HepG2 (cell line): ENCODE results near the gene FAM83G. TPM values are rescaled to one million over a fixed set of nuclear protein-coding genes. Genes with fewer than 3 reads are reported as not detected.

Experiments used
- ATAC-seq: fragments of 200-7000 bp; cut with Tn5 transposase; 3 replicates; pipeline ENCODE4 v1.9.1; 2020; ENCODE audit warnings: mild to moderate bottlenecking, moderate library complexity
- BruUV-seq: library from RNA; stranded (reverse); fragments of 400-500 nt; replicated peaks from 2 replicates; lab custom pipeline; 2021; lab: Mats Ljungman, UMichigan
- CTCF ChIA-PET: fragments of 300-600 bp; formaldehyde crosslinking; extraction: SDS; loops from one replicate; lab custom pipeline; 2021; ENCODE audit warnings: low total read pairs, inconsistent platforms, low intra/inter-chr PET ratio; lab: Yijun Ruan, JAX
- POLR2A ChIA-PET: fragments of 350-600 bp; sonication (Branson Sonifier 250); formaldehyde crosslinking; loops from one replicate; lab custom pipeline; 2020; ENCODE audit warnings: antibody characterized with exemption, inconsistent platforms; lab: Yijun Ruan, JAX
- DNase-seq: peaks from one replicate; pipeline ENCODE4 v3.0.0-alpha.2; 2015; ENCODE audit warnings: low spot score
- FAIRE-seq: peaks from 3 replicates; lab custom pipeline; 2011; peaks lifted over from hg19 to GRCh38; lab: Jason Lieb, UNC
- H2AFZ ChIP-seq: one replicate; pipeline ENCODE4 v1.6.1; 2011; ENCODE audit warnings: low read length, inconsistent platforms
- H3K27ac ChIP-seq: fragments of 300-600 bp; 3 replicates; pipeline ENCODE4 v1.8.0; 2011; ENCODE audit warnings: mixed run types, mild to moderate bottlenecking, mixed read lengths, low read length, inconsistent platforms; ENCODE audit not compliant: insufficient read depth; ENCODE audit errors: extremely low read length
- H3K27me3 ChIP-seq, 2 experiments: fragments of 200-600 bp in 1 of 2; 2 replicates in 1 of 2; 3 replicates in 1 of 2; pipeline versions ENCODE4 v1.6.0 to v1.8.0; 2011; ENCODE audit warnings: low read length in 2 of 2, mild to moderate bottlenecking in 2 of 2, moderate library complexity in 2 of 2, inconsistent platforms in 1 of 2; ENCODE audit not compliant: insufficient read depth in 2 of 2, control insufficient read depth in 1 of 2
- H3K36me3 ChIP-seq, 2 experiments: fragments of 200-600 bp in 1 of 2; replicated peaks in 1 of 2; 2 replicates in 1 of 2; 3 replicates in 1 of 2; pipeline versions ENCODE4 v1.5.1 to v1.8.0; 2011; ENCODE audit warnings: low read length in 2 of 2, inconsistent platforms in 1 of 2; ENCODE audit not compliant: insufficient read depth in 2 of 2, control insufficient read depth in 1 of 2
- H3K4me1 ChIP-seq: 2 replicates; pipeline ENCODE4 v1.5.1; 2012; ENCODE audit warnings: low read length, inconsistent platforms; ENCODE audit not compliant: insufficient read depth
- H3K4me2 ChIP-seq: 2 replicates; pipeline ENCODE4 v1.6.0; 2011; ENCODE audit warnings: low read depth, low read length, inconsistent platforms
- H3K4me3 ChIP-seq, 3 experiments: fragments of 200-600 bp in 1 of 3; sonication (generic), shearing (Covaris generic) in 1 of 3; replicated peaks in 1 of 3; 2 replicates each; pipeline ENCODE4 v1.5.1; 2011 to 2016; ENCODE audit warnings: low read length in 3 of 3, inconsistent platforms in 2 of 3, low read depth in 2 of 3, mild to moderate bottlenecking in 2 of 3, control low read depth in 1 of 3, mixed read lengths in 1 of 3; ENCODE audit not compliant: insufficient read depth in 1 of 3
- H3K79me2 ChIP-seq: one replicate; pipeline ENCODE4 v1.6.1; 2011; ENCODE audit warnings: low read length, inconsistent platforms; ENCODE audit not compliant: insufficient read depth
- H3K9ac ChIP-seq: 2 replicates; pipeline ENCODE4 v1.6.0; 2011; ENCODE audit warnings: mild to moderate bottlenecking, low read depth, low read length, inconsistent platforms; ENCODE audit not compliant: insufficient read depth
- H3K9me3 ChIP-seq: 2 replicates; pipeline ENCODE4 v1.5.1; 2012; ENCODE audit warnings: mild to moderate bottlenecking, low read length
- H4K20me1 ChIP-seq: 2 replicates; pipeline ENCODE4 v1.6.0; 2011; ENCODE audit warnings: inconsistent platforms, mild to moderate bottlenecking, low read length, moderate library complexity; ENCODE audit not compliant: insufficient read depth
- ATF4 ChIP-seq, 2 experiments: fragments of 450-650 bp in 1 of 2; sonication (generic) in 1 of 2; formaldehyde crosslinking; IDR thresholded peaks; 2 replicates each; pipeline versions ENCODE4 v1.5.0 to v1.8.0; 2020 to 2022; ENCODE audit warnings: mild to moderate bottlenecking in 1 of 2, missing genetic modification reagents in 1 of 2
- FOXA1 ChIP-seq, 2 experiments: fragments of 450-650 bp in 1 of 2; sonication (generic) in 1 of 2; formaldehyde crosslinking in 1 of 2; IDR thresholded peaks; 2 replicates each; pipeline versions ENCODE4 v1.4.0 to v1.6.1; 2016 to 2020; ENCODE audit warnings: missing genetic modification reagents in 1 of 2
- MED13 ChIP-seq: sonication (generic); formaldehyde crosslinking; IDR thresholded peaks from 2 replicates; pipeline ENCODE4 v1.5.0; 2020; ENCODE audit warnings: missing genetic modification reagents
- MED8 ChIP-seq: sonication (generic); formaldehyde crosslinking; IDR thresholded peaks from 2 replicates; pipeline ENCODE4 v1.8.1; 2023; ENCODE audit warnings: mild to moderate bottlenecking, missing genetic modification reagents; ENCODE audit not compliant: insufficient replicate concordance
- NCOA2 ChIP-seq: sonication (generic); formaldehyde crosslinking; IDR thresholded peaks from 2 replicates; pipeline ENCODE4 v1.8.0; 2022; ENCODE audit warnings: inconsistent platforms
- NFATC3 ChIP-seq: sonication (generic); formaldehyde crosslinking; IDR thresholded peaks from 2 replicates; pipeline ENCODE4 v1.5.1; 2020; ENCODE audit warnings: mild to moderate bottlenecking, missing genetic modification reagents
- TFE3 ChIP-seq: IDR thresholded peaks from 2 replicates; pipeline ENCODE4 v1.6.1; 2016
- ZBTB4 ChIP-seq: sonication (generic); formaldehyde crosslinking; IDR thresholded peaks from 2 replicates; pipeline ENCODE4 v1.4.0; 2020; ENCODE audit warnings: missing genetic modification reagents, mild to moderate bottlenecking, borderline replicate concordance
- ZBTB8A ChIP-seq: sonication (generic); formaldehyde crosslinking; IDR thresholded peaks from 2 replicates; pipeline ENCODE4 v1.4.0; 2020; ENCODE audit warnings: mild to moderate bottlenecking, low read depth, missing genetic modification reagents, borderline replicate concordance
- ZNF234 ChIP-seq: sonication (generic); formaldehyde crosslinking; conservative IDR thresholded peaks from 2 replicates; pipeline ENCODE4 v1.5.1; 2020; ENCODE audit warnings: mild to moderate bottlenecking, missing genetic modification reagents
- ZNF691 ChIP-seq: sonication (generic); formaldehyde crosslinking; IDR thresholded peaks from 2 replicates; pipeline ENCODE4 v1.4.0; 2020; ENCODE audit warnings: missing genetic modification reagents, low read depth, mild to moderate bottlenecking, borderline replicate concordance
- ZNF749 ChIP-seq: sonication (generic); formaldehyde crosslinking; IDR thresholded peaks from 2 replicates; pipeline ENCODE4 v1.8.0; 2022; ENCODE audit warnings: mild to moderate bottlenecking, missing genetic modification reagents, moderate library complexity, borderline replicate concordance
- ZNF839 ChIP-seq: sonication (generic); formaldehyde crosslinking; IDR thresholded peaks from 2 replicates; pipeline ENCODE4 v1.4.0; 2020; ENCODE audit warnings: missing genetic modification reagents, mild to moderate bottlenecking, borderline replicate concordance
- WGBS: methylation state at CpG from one replicate; pipeline ENCODE4 v1.1.6; 2017; ENCODE audit warnings: low lambda C conversion rate; 5-methylcytosine and 5-hydroxymethylcytosine counted together
- in situ Hi-C: cut with HindIII; loops from 2 replicates; pipeline ENCODE4 v1.10.0; 2017; ENCODE audit warnings: low pct_unique_long_range_greater_than_20kb; ENCODE audit not compliant: extremely low pct_ligation_motif_present
- intact Hi-C: fragments of 100-400 bp; cut with micrococcal nuclease; formaldehyde crosslinking; loops from one replicate; pipeline ENCODE4 v1.10.0; 2022; ENCODE audit not compliant: unreplicated experiment
- polyA plus RNA-seq, 8 experiments: library from polyadenylated mRNA; depleted of rRNA in 3 of 8; stranded (reverse) in 7 of 8; unstranded in 1 of 8; fragments of >200 nt; fragmentation: Illumina TruSeq in 4 of 8; extraction: Trizol in 4 of 8; gene quantifications; 2 replicates each; pipeline versions ENCODE4 v1.2.1 to v1.2.3, GENCODE V29; 2011 to 2016; ENCODE audit warnings: low read depth in 4 of 8, missing spikeins in 1 of 8, mixed read lengths in 1 of 8; ENCODE audit not compliant: insufficient read depth in 1 of 8
- total RNA-seq, 5 experiments: library from RNA; depleted of rRNA; stranded (reverse); fragments of >200 nt; fragmentation: Illumina TruSeq; extraction: Trizol; gene quantifications; 2 replicates each; pipeline ENCODE4 v1.2.3, GENCODE V29; 2016; ENCODE audit warnings: low read depth in 1 of 5

The FAM83G gene
- total and polyA plus RNA-seq, 2 of the 13 experiments (the other 11 are each of a cell fraction or from before 2014, with no cell fraction given) = 13.7 to 18.6 TPM

GRCh38 chr17:18964550-18964949 lies 40.0 kb downstream of the FAM83G start:
- Histone ChIP-seq H3K4me1 (peaks cover 67% of the 10 kb centered on the region), H3K9ac (no peak overlapping the region), H2AFZ (no peak overlapping the region), H3K4me3 (no peak overlapping the region), H4K20me1 (no peaks in the 10 kb centered on the region), H3K27ac (no peak overlapping the region)
- intact Hi-C loops (no loop called here), in situ Hi-C loops (no loop called here)
- FAIRE-seq = no peak
- BruUV-seq = no TSS peak
- TF ChIP-seq ZBTB4 (no peak), ZBTB8A (CRISPR knock-in tag) (no peak), FOXA1 (IDR thresholded peaks at IDR 0.05) (no peak), FOXA1 (CRISPR knock-in tag; IDR thresholded peaks at IDR 0.05) (no peak), ZNF691 (CRISPR knock-in tag) (no peak), NCOA2 (no peak), MED8 (CRISPR knock-in tag) (no peak), ATF4 (CRISPR knock-in tag; IDR thresholded peaks at IDR 0.05) (no peak), ZNF749 (CRISPR knock-in tag) (no peak), NFATC3 (CRISPR knock-in tag) (no peak), ZNF234 (CRISPR knock-in tag) (no peak), MED13 (CRISPR knock-in tag) (no peak), ZNF839 (no peak), TFE3 (CRISPR knock-in tag) (no peak)
- TF ChIP-seq, all 625 proteins: peak for 0
- Histone ChIP-seq H3K79me2 (no peaks in the 10 kb centered on the region), H3K36me3 (peaks cover 0 to 2% of the 10 kb centered on the region in 2 experiments; a peak in 2 of 5 replicates), H3K27me3 (peaks cover 0 to 15% of the 10 kb centered on the region in 2 experiments; a peak in 2 of 5 replicates), H3K4me2 (no peak overlapping the region), H3K9me3 (no peaks in the 10 kb centered on the region)
- whole genome bisulfite sequencing = 63% methylated on average over 6 of the region's 9 CpGs
- POLR2A ChIA-PET = no interaction called here
- DNase-seq (no peak), ATAC-seq (no peak)
- CTCF ChIA-PET = no interaction called here
